GM12878 (cell line): ENCODE measurements around the gene EXOC3L4. TPM values are rescaled to one million over a fixed set of nuclear protein-coding genes. Genes with fewer than 3 reads are reported as not detected.

ENCODE experiments used
- ATAC-seq: fragments of 200-7000 bp; cut with Tn5 transposase; 3 replicates; pipeline ENCODE4 v1.9.1; 2020; ENCODE audit warnings: mild to moderate bottlenecking, moderate library complexity
- BruUV-seq: library from RNA; stranded (reverse); fragments of 400-500 nt; replicated peaks from 2 replicates; lab custom pipeline; 2021; lab: Mats Ljungman, UMichigan
- CTCF ChIA-PET: fragments of 300-600 bp; sonication (Branson Sonifier 250); formaldehyde crosslinking; extraction: SDS; loops from one replicate; lab custom pipeline; 2021; ENCODE audit warnings: inconsistent platforms; lab: Yijun Ruan, JAX
- POLR2A ChIA-PET: fragments of 350-600 bp; formaldehyde crosslinking; extraction: SDS; loops from one replicate; lab custom pipeline; 2021; ENCODE audit warnings: inconsistent platforms; lab: Charles Lee
- RAD21 ChIA-PET: fragments of 300-600 bp; sonication (Branson Sonifier 250); formaldehyde crosslinking; loops from one replicate; lab custom pipeline; 2023; ENCODE audit warnings: antibody characterized with exemption; ENCODE audit not compliant: unreplicated experiment; lab: Charles Lee
- SMC1A ChIA-PET: fragments of 300-600 bp; sonication (Branson Sonifier 250); formaldehyde crosslinking; loops from one replicate; lab custom pipeline; 2023; ENCODE audit not compliant: unreplicated experiment, uncharacterized antibody; lab: Charles Lee
- DNase-seq: peaks from one replicate; pipeline ENCODE4 v3.0.0-alpha.2; 2011; ENCODE audit warnings: low read depth, low spot score
- FAIRE-seq: peaks from 3 replicates; lab custom pipeline; 2011; peaks lifted over from hg19 to GRCh38; lab: Jason Lieb, UNC
- H2AFZ ChIP-seq: 2 replicates; pipeline ENCODE4 v1.6.0; 2011; ENCODE audit warnings: low read depth, low read length, control low read depth; ENCODE audit not compliant: control insufficient read depth
- H3K27ac ChIP-seq: 2 replicates; pipeline ENCODE4 v1.5.1; 2011; ENCODE audit warnings: control low read depth; ENCODE audit not compliant: control insufficient read depth, insufficient read depth
- H3K27me3 ChIP-seq, 2 experiments: replicated peaks in 1 of 2; 2 replicates each; pipeline versions ENCODE4 v1.6.0 to v1.6.1; 2011; ENCODE audit warnings: low read length in 1 of 2; ENCODE audit not compliant: control insufficient read depth in 2 of 2, insufficient read depth in 2 of 2
- H3K36me3 ChIP-seq, 2 experiments: 2 replicates each; pipeline ENCODE4 v1.5.1; 2011; ENCODE audit warnings: low read length in 1 of 2; ENCODE audit not compliant: control insufficient read depth in 2 of 2, insufficient read depth in 2 of 2
- H3K4me1 ChIP-seq: 2 replicates; pipeline ENCODE4 v1.6.1; 2011; ENCODE audit warnings: mild to moderate bottlenecking, low read length, moderate library complexity, mixed read lengths; ENCODE audit not compliant: control insufficient read depth, insufficient read depth
- H3K4me2 ChIP-seq: 2 replicates; pipeline ENCODE4 v1.6.0; 2011; ENCODE audit warnings: control low read depth; ENCODE audit not compliant: control insufficient read depth, insufficient read depth
- H3K4me3 ChIP-seq: fragments of 200-600 bp; sonication (generic); 2 replicates; pipeline ENCODE4 v1.5.1; 2016
- H3K79me2 ChIP-seq: 2 replicates; pipeline ENCODE4 v1.6.0; 2011; ENCODE audit warnings: low read length; ENCODE audit not compliant: control insufficient read depth, insufficient read depth
- H3K9ac ChIP-seq: 2 replicates; pipeline ENCODE4 v1.8.0; 2011; ENCODE audit warnings: low read length, control low read depth, mixed read lengths; ENCODE audit not compliant: control insufficient read depth, insufficient read depth
- H3K9me3 ChIP-seq: replicated peaks from 3 replicates; pipeline ENCODE4 v1.5.1; 2011; ENCODE audit warnings: mild to moderate bottlenecking, low read length; ENCODE audit not compliant: control insufficient read depth, insufficient read depth
- H4K20me1 ChIP-seq: 2 replicates; pipeline ENCODE4 v1.6.0; 2011; ENCODE audit not compliant: control insufficient read depth, insufficient read depth
- CBFB ChIP-seq: IDR thresholded peaks from 2 replicates; pipeline ENCODE4 v1.6.1; 2016; ENCODE audit warnings: antibody characterized with exemption, low read depth
- CBX3 ChIP-seq: fragments of 200-600 bp; sonication (generic); IDR thresholded peaks from 2 replicates; pipeline ENCODE4 v1.6.1; 2016; ENCODE audit warnings: low read depth, borderline replicate concordance
- CUX1 ChIP-seq: IDR thresholded peaks from 2 replicates; pipeline ENCODE4 v1.6.1; 2012; ENCODE audit warnings: improper control_type of control experiment, low read depth, low read length; ENCODE audit not compliant: insufficient replicate concordance
- FOS ChIP-seq: IDR thresholded peaks from 3 replicates; pipeline ENCODE4 v1.6.1; 2011; ENCODE audit warnings: borderline replicate concordance; ENCODE audit not compliant: insufficient read length; ENCODE audit errors: extremely low read depth
- GABPA ChIP-seq: IDR thresholded peaks from 2 replicates; pipeline ENCODE4 v1.6.1; 2014; ENCODE audit warnings: antibody characterized with exemption, low read depth, mild to moderate bottlenecking, inconsistent platforms
- IKZF1 ChIP-seq: fragments of 450-650 bp; conservative IDR thresholded peaks from 2 replicates; pipeline ENCODE4 v1.6.1; 2017; ENCODE audit warnings: antibody characterized with exemption, mild to moderate bottlenecking
- IRF4 ChIP-seq: IDR thresholded peaks from 2 replicates; pipeline ENCODE4 v1.6.1; 2011; ENCODE audit warnings: low read depth, low read length
- KDM1A ChIP-seq: fragments of 200-600 bp; sonication (generic); IDR thresholded peaks from 2 replicates; pipeline ENCODE4 v1.6.1; 2016; ENCODE audit warnings: borderline replicate concordance
- KLF5 ChIP-seq: fragments of 450-650 bp; IDR thresholded peaks from 2 replicates; pipeline ENCODE4 v1.6.1; 2014; ENCODE audit warnings: mild to moderate bottlenecking; ENCODE audit not compliant: partially characterized antibody
- MEF2A ChIP-seq: IDR thresholded peaks from 2 replicates; pipeline ENCODE4 v1.6.1; 2011; ENCODE audit warnings: low read depth, mild to moderate bottlenecking, low read length, moderate library complexity; ENCODE audit not compliant: insufficient read depth
- NFXL1 ChIP-seq: fragments of 450-650 bp; IDR thresholded peaks from 2 replicates; pipeline ENCODE4 v1.6.1; 2017; ENCODE audit warnings: antibody characterized with exemption, mild to moderate bottlenecking, borderline replicate concordance
- NR2C1 ChIP-seq: fragments of 450-650 bp; IDR thresholded peaks from 2 replicates; pipeline ENCODE4 v1.6.1; 2017; ENCODE audit warnings: antibody characterized with exemption, mild to moderate bottlenecking, moderate library complexity
- PAX8 ChIP-seq: fragments of 450-650 bp; IDR thresholded peaks from 2 replicates; pipeline ENCODE4 v1.6.1; 2017; ENCODE audit warnings: mild to moderate bottlenecking, moderate library complexity
- PKNOX1 ChIP-seq: fragments of 450-650 bp; IDR thresholded peaks from 2 replicates; pipeline ENCODE4 v1.6.1; 2016; ENCODE audit warnings: mild to moderate bottlenecking
- SMAD1 ChIP-seq: fragments of 450-650 bp; IDR thresholded peaks from 2 replicates; pipeline ENCODE4 v1.6.1; 2018; ENCODE audit warnings: mild to moderate bottlenecking, low read depth; ENCODE audit not compliant: partially characterized antibody
- SMC3 ChIP-seq: IDR thresholded peaks from 2 replicates; pipeline ENCODE4 v1.6.1; 2011; ENCODE audit warnings: low read length, improper control_type of control experiment, borderline replicate concordance
- SUZ12 ChIP-seq: fragments of 200-600 bp; sonication (generic); IDR thresholded peaks from one replicate; pipeline ENCODE4 v1.6.1; 2018; ENCODE audit warnings: antibody characterized with exemption, mild to moderate bottlenecking; ENCODE audit not compliant: unreplicated experiment
- TAF1 ChIP-seq: IDR thresholded peaks from 2 replicates; pipeline ENCODE4 v1.6.1; 2011; ENCODE audit warnings: mild to moderate bottlenecking, low read depth, low read length, borderline replicate concordance
- TBL1XR1 ChIP-seq: IDR thresholded peaks from 2 replicates; pipeline ENCODE4 v1.6.1; 2012; ENCODE audit warnings: low read depth, low read length, improper control_type of control experiment
- ZNF622 ChIP-seq: fragments of 450-650 bp; IDR thresholded peaks from 2 replicates; pipeline ENCODE4 v1.6.1; 2017; ENCODE audit warnings: mild to moderate bottlenecking, inconsistent platforms
- WGBS: methylation state at CpG from one replicate; pipeline ENCODE4 v1.1.6; 2016; ENCODE audit warnings: low lambda C conversion rate; ENCODE audit not compliant: insufficient replicate concordance, insufficient coverage; ENCODE audit errors: missing lambda C conversion rate; 5-methylcytosine and 5-hydroxymethylcytosine counted together
- in situ Hi-C: fragments of 300-500 bp; cut with MboI; formaldehyde crosslinking; loops from 9 replicates; pipeline ENCODE4 v1.14.3; 2018; ENCODE audit warnings: mixed read lengths
- intact Hi-C: fragments of 100-400 bp; cut with micrococcal nuclease; formaldehyde crosslinking; loops from one replicate; pipeline ENCODE4 v1.14.2; 2022; ENCODE audit not compliant: unreplicated experiment
- polyA plus RNA-seq, 11 experiments: library from polyadenylated mRNA; depleted of rRNA in 4 of 11; unstranded in 6 of 11; stranded (reverse) in 5 of 11; fragments of >200 nt; fragmentation: Nextera tagmentation in 4 of 11; fragmentation: Illumina TruSeq in 1 of 11; extraction: Ambion mirVana in 4 of 11; extraction: Trizol in 1 of 11; gene quantifications; 1 replicate in 1 of 11; 2 replicates in 10 of 11; pipeline versions ENCODE4 v1.2.1 to v1.2.3, GENCODE V29; 2011 to 2016; ENCODE audit warnings: inconsistent platforms in 2 of 11, missing spikeins in 2 of 11, low read depth in 1 of 11
- total RNA-seq, 4 experiments: library from RNA; depleted of rRNA in 3 of 4; stranded (reverse); fragments of >200 nt in 3 of 4; fragmentation: Illumina TruSeq in 1 of 4; extraction: Trizol in 1 of 4; gene quantifications; 2 replicates each; pipeline versions ENCODE4 v1.2.1 to v1.2.3, GENCODE V29; 2013 to 2021

EXOC3L4 gene
- total and polyA plus RNA-seq, 10 of the 15 experiments (the other 5 are each of a cell fraction or from before 2014, with no cell fraction given), result not detected

GRCh38 chr14:103066399-103066798 is 28.1 kb upstream of the EXOC3L4 start:
- BruUV-seq, result no TSS peak
- intact Hi-C loops, result no loop called here
- no peak for ATAC-seq
- H3K36me3 ChIP-seq, result no peaks in the 10 kb centered on the region
- H3K27me3 ChIP-seq, result no peaks in the 10 kb centered on the region; a peak in 1 of 4 replicates
- H3K79me2 ChIP-seq, result no peaks in the 10 kb centered on the region
- H4K20me1 ChIP-seq, result no peaks in the 10 kb centered on the region
- POLR2A ChIA-PET, result interaction anchor here (0.5 kb wide), 1 partner anchor 206 kb away, joined by 4 read pairs; no protein-coding TSS in a partner anchor
- TF ChIP-seq IRF4, result no peak
- TF ChIP-seq TBL1XR1, result no peak
- TF ChIP-seq NFXL1, result no peak
- no peak for TF ChIP-seq TAF1
- TF ChIP-seq SMC3, result no peak
- no peak for TF ChIP-seq FOS
- TF ChIP-seq PAX8, result no peak
- TF ChIP-seq SUZ12, result no peak
- no peak for TF ChIP-seq ZNF622
- no peak for TF ChIP-seq MEF2A
- no peak for TF ChIP-seq CUX1
- TF ChIP-seq PKNOX1, result no peak
- no peak for TF ChIP-seq KDM1A
- TF ChIP-seq KLF5, result no peak
- no peak for TF ChIP-seq SMAD1
- no peak for TF ChIP-seq CBX3
- TF ChIP-seq NR2C1, result no peak
- TF ChIP-seq IKZF1, result no peak
- TF ChIP-seq GABPA, result no peak
- no peak for TF ChIP-seq CBFB
- TF ChIP-seq, all 136 proteins: peak for 0
- DNase-seq (no peak), FAIRE-seq (no peak)
- H2AFZ ChIP-seq, result no peak overlapping the region
- WGBS, result 64% methylated on average over 9 of the region's 9 CpGs
- in situ Hi-C loops, result no loop called here
- RAD21 ChIA-PET, result no interaction called here
- H3K9me3 ChIP-seq, result no peaks in the 10 kb centered on the region
- H3K4me2 ChIP-seq, result no peak overlapping the region
- no peak overlapping the region for H3K27ac ChIP-seq
- CTCF ChIA-PET, result no interaction called here
- H3K4me3 ChIP-seq, result no peak overlapping the region
- SMC1A ChIA-PET, result no interaction called here
- no peaks in the 10 kb centered on the region for H3K4me1 ChIP-seq
- no peak overlapping the region for H3K9ac ChIP-seq
